OCI-LY7 (cell line): ENCODE data around the gene ETS2. TPM values are rescaled to one million over a fixed set of nuclear protein-coding genes. Genes with fewer than 3 reads are reported as not detected.

Experiments
- BruUV-seq: library from RNA; stranded (reverse); fragments of 400-500 nt; replicated peaks from 2 replicates; lab custom pipeline; 2021; lab: Mats Ljungman, UMichigan
- CTCF ChIA-PET: fragments of 300-600 bp; sonication (Branson Sonifier 250); formaldehyde crosslinking; loops from one replicate; lab custom pipeline; 2022; ENCODE audit warnings: antibody characterized with exemption; ENCODE audit not compliant: unreplicated experiment; lab: Charles Lee
- POLR2A ChIA-PET: fragments of 300-600 bp; sonication (Branson Sonifier 250); formaldehyde crosslinking; loops from one replicate; lab custom pipeline; 2022; ENCODE audit warnings: antibody characterized with exemption; lab: Charles Lee
- DNase-seq: peaks from one replicate; pipeline ENCODE4 v3.0.0-alpha.2; 2015; ENCODE audit warnings: low spot score
- H2AFZ ChIP-seq: fragments of 200-600 bp; sonication (generic), shearing (Covaris generic); 2 replicates; pipeline ENCODE4 v1.6.1; 2014; ENCODE audit warnings: mild to moderate bottlenecking, antibody characterized with exemption, low read length, moderate library complexity
- H3K27ac ChIP-seq: fragments of 200-600 bp; sonication (generic); 2 replicates; pipeline ENCODE4 v1.5.1; 2014; ENCODE audit warnings: mixed run types, low read depth, mild to moderate bottlenecking, moderate library complexity, low read length, inconsistent platforms; ENCODE audit not compliant: poor library complexity, severe bottlenecking
- H3K36me3 ChIP-seq: fragments of 200-600 bp; sonication (generic); 2 replicates; pipeline ENCODE4 v1.6.1; 2014; ENCODE audit warnings: mild to moderate bottlenecking, antibody characterized with exemption, low read length, moderate library complexity, mixed read lengths; ENCODE audit not compliant: insufficient read depth
- H3K4me1 ChIP-seq: fragments of 200-600 bp; sonication (generic); 2 replicates; pipeline ENCODE4 v1.5.1; 2014; ENCODE audit warnings: mild to moderate bottlenecking, low read length; ENCODE audit not compliant: insufficient read depth, poor library complexity, severe bottlenecking
- H3K4me2 ChIP-seq: fragments of 200-600 bp; sonication (generic); 2 replicates; pipeline ENCODE4 v1.6.1; 2014; ENCODE audit warnings: mild to moderate bottlenecking, low read length
- H3K4me3 ChIP-seq: fragments of 200-600 bp; sonication (generic); 2 replicates; pipeline ENCODE4 v1.5.1; 2014; ENCODE audit warnings: mild to moderate bottlenecking, low read depth, low read length; ENCODE audit not compliant: poor library complexity, severe bottlenecking
- H3K79me2 ChIP-seq: fragments of 200-600 bp; sonication (generic); 2 replicates; pipeline ENCODE4 v1.6.1; 2016; ENCODE audit warnings: low read depth, mild to moderate bottlenecking, low read length, moderate library complexity, mixed read lengths; ENCODE audit not compliant: insufficient read depth
- H3K9me2 ChIP-seq: fragments of 200-600 bp; sonication (generic); 2 replicates; pipeline ENCODE4 v1.6.1; 2016; ENCODE audit warnings: mild to moderate bottlenecking, low read length, mixed read lengths; ENCODE audit not compliant: insufficient read depth
- H3K9me3 ChIP-seq: fragments of 200-600 bp; sonication (generic); 2 replicates; pipeline ENCODE4 v1.6.1; 2014; ENCODE audit warnings: mild to moderate bottlenecking, mixed run types, low read length, mixed read lengths
- H4K20me1 ChIP-seq: fragments of 200-600 bp; sonication (generic); 2 replicates; pipeline ENCODE4 v1.6.1; 2014; ENCODE audit warnings: mild to moderate bottlenecking, antibody characterized with exemption, low read length, moderate library complexity, mixed read lengths; ENCODE audit not compliant: insufficient read depth
- EZH2phosphoT487 ChIP-seq: fragments of 200-600 bp; sonication (generic); IDR thresholded peaks from 2 replicates; pipeline ENCODE4 v1.6.1; 2018; ENCODE audit warnings: low read depth, borderline replicate concordance, mild to moderate bottlenecking, mixed run types, antibody characterized with exemption, low read length, moderate library complexity, mixed read lengths
- intact Hi-C: fragments of 100-400 bp; cut with micrococcal nuclease; formaldehyde crosslinking; loops from one replicate; pipeline ENCODE4 v1.10.0; 2022; ENCODE audit not compliant: unreplicated experiment
- total RNA-seq, 2 experiments: library from RNA; depleted of rRNA in 1 of 2; stranded (reverse); fragments of >200 nt in 1 of 2; shearing (Covaris generic) in 1 of 2; gene quantifications; 2 replicates each; pipeline ENCODE4 v1.2.3, GENCODE V29; 2014 to 2022
- TF ChIP-seq, protein P1 (sequence below): fragments of 200-600 bp; sonication (generic); conservative IDR thresholded peaks from 2 replicates; pipeline ENCODE4 v1.5.1; 2014; ENCODE audit warnings: mild to moderate bottlenecking, antibody characterized with exemption, low read length, moderate library complexity, mixed read lengths

ETS2 gene
- total RNA-seq, 2 experiments from 2014 or later, result 9.8 to 24.1 TPM

DNA sequence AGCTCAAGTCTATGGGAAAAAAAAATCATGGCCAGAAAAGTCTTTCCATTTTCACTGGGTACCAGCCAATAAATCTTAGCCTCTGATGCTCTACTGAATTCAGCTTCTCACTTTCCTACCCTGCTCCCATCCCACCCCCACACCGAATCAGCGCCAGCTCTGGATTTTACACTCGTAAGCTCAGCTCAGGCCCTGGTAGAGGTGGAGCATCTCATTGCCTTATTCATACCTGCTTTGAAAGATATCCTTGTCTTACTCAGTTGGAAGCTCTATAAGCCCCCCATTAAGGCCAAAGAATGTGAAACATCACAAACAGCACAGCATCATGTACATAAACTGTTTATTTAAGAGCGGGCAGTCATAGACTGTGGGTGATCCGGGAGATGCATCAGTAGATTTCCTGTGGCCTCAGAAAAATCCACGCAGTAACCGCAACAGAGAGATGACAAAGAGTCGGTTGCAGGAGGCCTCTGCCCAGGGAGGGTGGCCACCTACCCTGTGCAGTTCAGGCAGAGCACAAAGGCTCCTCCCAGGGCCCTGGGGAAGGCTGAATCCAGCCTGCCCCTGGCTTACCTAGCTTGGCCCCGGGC lies 36.4 kb upstream of the ETS2 start:
- peaks cover 28% of the 10 kb centered on the region for H3K4me1 ChIP-seq
- POLR2A ChIA-PET, result interaction anchor here (0.6 to 1.7 kb wide), 6 partner anchors 8 to 63 kb away, joined by 3 to 5 read pairs (median 4); no protein-coding TSS in a partner anchor
- H3K27ac ChIP-seq, result no peak overlapping the region
- H3K36me3 ChIP-seq, result no peaks in the 10 kb centered on the region; the same call in 1 of the 2 replicates
- CTCF ChIA-PET, result interaction anchor here (1.1 kb wide), 1 partner anchor 9 kb away, joined by 5 read pairs; no protein-coding TSS in a partner anchor
- intact Hi-C loops, result no loop called here
- no peak overlapping the region for H3K4me2 ChIP-seq
- H3K4me3 ChIP-seq, result no peak overlapping the region
- no peak for DNase-seq
- no peaks in the 10 kb centered on the region for H3K79me2 ChIP-seq
- no peaks in the 10 kb centered on the region for H3K9me2 ChIP-seq
- H3K9me3 ChIP-seq, result no peaks in the 10 kb centered on the region
- no TSS peak for BruUV-seq
- TF ChIP-seq EZH2phosphoT487, result no peak
- TF ChIP-seq, protein P1, sequence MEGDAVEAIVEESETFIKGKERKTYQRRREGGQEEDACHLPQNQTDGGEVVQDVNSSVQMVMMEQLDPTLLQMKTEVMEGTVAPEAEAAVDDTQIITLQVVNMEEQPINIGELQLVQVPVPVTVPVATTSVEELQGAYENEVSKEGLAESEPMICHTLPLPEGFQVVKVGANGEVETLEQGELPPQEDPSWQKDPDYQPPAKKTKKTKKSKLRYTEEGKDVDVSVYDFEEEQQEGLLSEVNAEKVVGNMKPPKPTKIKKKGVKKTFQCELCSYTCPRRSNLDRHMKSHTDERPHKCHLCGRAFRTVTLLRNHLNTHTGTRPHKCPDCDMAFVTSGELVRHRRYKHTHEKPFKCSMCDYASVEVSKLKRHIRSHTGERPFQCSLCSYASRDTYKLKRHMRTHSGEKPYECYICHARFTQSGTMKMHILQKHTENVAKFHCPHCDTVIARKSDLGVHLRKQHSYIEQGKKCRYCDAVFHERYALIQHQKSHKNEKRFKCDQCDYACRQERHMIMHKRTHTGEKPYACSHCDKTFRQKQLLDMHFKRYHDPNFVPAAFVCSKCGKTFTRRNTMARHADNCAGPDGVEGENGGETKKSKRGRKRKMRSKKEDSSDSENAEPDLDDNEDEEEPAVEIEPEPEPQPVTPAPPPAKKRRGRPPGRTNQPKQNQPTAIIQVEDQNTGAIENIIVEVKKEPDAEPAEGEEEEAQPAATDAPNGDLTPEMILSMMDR, result no peak
- H4K20me1 ChIP-seq, result no peaks in the 10 kb centered on the region
- no peak overlapping the region for H2AFZ ChIP-seq

DNA sequence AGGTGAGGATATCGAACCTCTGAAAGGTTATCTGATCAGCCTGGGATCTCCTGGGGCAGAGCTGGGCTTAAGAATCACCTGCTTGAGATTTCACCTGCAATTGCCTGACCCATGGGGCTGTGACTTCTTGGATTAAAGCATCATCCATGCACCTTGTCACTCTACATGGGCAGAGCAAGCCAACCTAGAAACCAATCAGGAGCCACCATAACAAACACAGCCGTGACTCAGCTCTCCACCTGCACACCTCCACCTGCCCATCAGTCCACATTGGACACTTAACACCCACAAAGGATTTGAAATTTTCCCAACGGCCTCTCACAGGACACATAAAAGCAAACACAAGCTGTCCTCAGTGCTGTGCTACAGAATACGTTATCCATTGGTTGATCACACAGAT lies 35.1 kb upstream of the ETS2 start:
- intact Hi-C loops, result no loop called here
- H3K27ac ChIP-seq, result no peak overlapping the region
- H3K4me1 ChIP-seq, result peaks cover 28% of the 10 kb centered on the region
- no peaks in the 10 kb centered on the region for H3K9me3 ChIP-seq
- no TSS peak for BruUV-seq
- H3K9me2 ChIP-seq, result no peaks in the 10 kb centered on the region
- CTCF ChIA-PET, result no interaction called here
- TF ChIP-seq, protein P1, result no peak
- no peak for DNase-seq
- no peaks in the 10 kb centered on the region; the same call in 1 of the 2 replicates for H3K36me3 ChIP-seq
- H4K20me1 ChIP-seq, result no peaks in the 10 kb centered on the region
- no peaks in the 10 kb centered on the region for H3K79me2 ChIP-seq
- POLR2A ChIA-PET, result interaction anchor here (0.9 to 1.7 kb wide), 4 partner anchors 9 to 39 kb away, joined by 3 to 5 read pairs (median 4); no protein-coding TSS in a partner anchor
- no peak overlapping the region for H2AFZ ChIP-seq
- no peak overlapping the region for H3K4me2 ChIP-seq
- no peak overlapping the region for H3K4me3 ChIP-seq

DNA sequence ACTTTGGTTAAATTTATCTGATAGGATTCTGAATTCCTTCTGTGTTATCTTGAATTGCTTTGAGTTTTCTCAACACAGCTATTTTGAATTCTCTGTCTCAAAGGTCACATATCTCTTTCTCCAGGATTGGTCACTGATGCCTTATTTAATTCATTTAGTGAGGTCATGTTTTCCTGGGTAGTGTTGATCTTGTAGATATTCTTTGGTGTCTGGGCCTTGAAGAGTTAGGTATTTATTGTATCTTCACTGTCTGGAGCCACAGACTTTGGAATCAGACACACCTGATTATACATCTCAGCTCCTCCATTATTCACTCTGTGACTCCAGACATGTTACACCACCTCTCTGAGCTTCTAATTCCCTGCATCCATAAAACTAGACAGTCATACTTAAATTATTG lies 34.2 kb upstream of the ETS2 start:
- DNase-seq, result no peak
- H3K79me2 ChIP-seq, result no peaks in the 10 kb centered on the region
- H3K9me3 ChIP-seq, result no peaks in the 10 kb centered on the region
- H2AFZ ChIP-seq, result no peak overlapping the region
- ChIA-PET POLR2A (interaction anchor here (0.6 to 0.8 kb wide), 2 partner anchors 65 to 135 kb away, joined by 3 read pairs; no protein-coding TSS in a partner anchor), CTCF (no interaction called here)
- intact Hi-C loops, result no loop called here
- peaks cover 25% of the 10 kb centered on the region for H3K4me1 ChIP-seq
- no peak overlapping the region for H3K27ac ChIP-seq
- no peak overlapping the region for H3K4me2 ChIP-seq
- H3K4me3 ChIP-seq, result no peak overlapping the region
- H3K9me2 ChIP-seq, result no peaks in the 10 kb centered on the region
- no peaks in the 10 kb centered on the region for H3K36me3 ChIP-seq
- H4K20me1 ChIP-seq, result no peaks in the 10 kb centered on the region
- no peak for TF ChIP-seq EZH2phosphoT487
- TF ChIP-seq, protein P1, result no peak
- BruUV-seq, result no TSS peak
